HG03095 (cell line): ENCODE data around the gene GAST.
"Not testable (repeated sequence)": the region's sequence is repeated elsewhere in the genome, so short reads cannot be mapped to it uniquely, and the experiment has no call there.

Source experiments
- ATAC-seq: cut with Tn5 transposase; IDR thresholded peaks from one replicate; pipeline ENCODE4 v1.9.1; 2021; ENCODE audit warnings: moderate library complexity; ENCODE audit not compliant: unreplicated experiment

Gene GAST

GRCh38 chr17:41711669-41712400 is at the start of gene GAST:
Gene GAST, plus strand, starts transcription at chr17:41712331. Its CDS starts 3,106 bp downstream, at chr17:41715437.
- no peak for ATAC-seq

GRCh38 chr17:41663451-41664171 is 48.5 kb upstream of the GAST start:
- ATAC-seq = no peak

GRCh38 chr17:41664172-41664457 is 48.0 kb upstream of the GAST start:
- no peak for ATAC-seq

GRCh38 chr17:41664587-41665565 is 47.3 kb upstream of the GAST start:
- ATAC-seq = no peak

- ATAC-seq = peak; percentile 48
These were observed 46.4 kb upstream of the GAST start for GRCh38 chr17:41665566-41666236.

- ATAC-seq = peak; percentile 28
These were observed 45.9 kb upstream of the GAST start for GRCh38 chr17:41666237-41666641.

- peak; percentile 44 for ATAC-seq
These were observed 45.3 kb upstream of the GAST start for GRCh38 chr17:41666708-41667279.

GRCh38 chr17:41667280-41668041 is 44.7 kb upstream of the GAST start:
- ATAC-seq = no peak

GRCh38 chr17:41672153-41672552 is 40.0 kb upstream of the GAST start:
- ATAC-seq = no peak

GRCh38 chr17:41675157-41676057 is 36.7 kb upstream of the GAST start:
- not testable (repeated sequence) for ATAC-seq

GRCh38 chr17:41676058-41676419 is 36.1 kb upstream of the GAST start:
- no peak for ATAC-seq

GRCh38 chr17:41678411-41678906 is 33.7 kb upstream of the GAST start:
- ATAC-seq = no peak

- no peak for ATAC-seq
These were observed 33.0 kb upstream of the GAST start for GRCh38 chr17:41678907-41679739.

- no peak for ATAC-seq
These were observed 32.2 kb upstream of the GAST start for GRCh38 chr17:41679740-41680425.

- ATAC-seq = no peak
These were observed 31.6 kb upstream of the GAST start for GRCh38 chr17:41680426-41681040.

- no peak for ATAC-seq
These were observed 30.4 kb upstream of the GAST start for GRCh38 chr17:41681776-41682175.

- ATAC-seq = no peak
These were observed 29.5 kb upstream of the GAST start for GRCh38 chr17:41682631-41683030.
